OCI-LY1 (cell line): Measurements from ENCODE around the gene BPTF.

Experiments used
- CTCF ChIP-seq: fragments of 200-600 bp; sonication (generic), shearing (Covaris generic); IDR thresholded peaks from 2 replicates; pipeline ENCODE4 v1.5.1; 2017; ENCODE audit warnings: mild to moderate bottlenecking, antibody characterized with exemption, low read length, moderate library complexity, mixed read lengths
- EZH2 ChIP-seq: fragments of 200-600 bp; sonication (generic), shearing (Covaris generic); IDR thresholded peaks from 2 replicates; pipeline ENCODE4 v1.8.0; 2017; ENCODE audit warnings: borderline replicate concordance, mixed run types, mild to moderate bottlenecking, antibody characterized with exemption, low read length, moderate library complexity, mixed read lengths

- TF ChIP-seq CTCF, result no peak
- no peak for TF ChIP-seq EZH2
Observed at GRCh38 chr17:67950945-67951344, 125.6 kb downstream of the BPTF start.
